Measurements from ENCODE around the gene SLC35G3. TPM values are rescaled to one million over a fixed set of nuclear protein-coding genes. Genes with fewer than 3 reads are reported as not detected.
A peak's percentile ranks its signal among the peaks of the same experiment; 100 is the strongest.
"Not testable (repeated sequence)": the region's sequence is repeated elsewhere in the genome, so short reads cannot be mapped to it uniquely, and the experiment has no call there.

SLC35G3 gene
- not detected for polyA plus RNA-seq (2013, experiment 1 of 2; ENCODE audit: insufficient read length)
- not detected for polyA plus RNA-seq (2013, experiment 2 of 2; ENCODE audit: insufficient read length)

DNA sequence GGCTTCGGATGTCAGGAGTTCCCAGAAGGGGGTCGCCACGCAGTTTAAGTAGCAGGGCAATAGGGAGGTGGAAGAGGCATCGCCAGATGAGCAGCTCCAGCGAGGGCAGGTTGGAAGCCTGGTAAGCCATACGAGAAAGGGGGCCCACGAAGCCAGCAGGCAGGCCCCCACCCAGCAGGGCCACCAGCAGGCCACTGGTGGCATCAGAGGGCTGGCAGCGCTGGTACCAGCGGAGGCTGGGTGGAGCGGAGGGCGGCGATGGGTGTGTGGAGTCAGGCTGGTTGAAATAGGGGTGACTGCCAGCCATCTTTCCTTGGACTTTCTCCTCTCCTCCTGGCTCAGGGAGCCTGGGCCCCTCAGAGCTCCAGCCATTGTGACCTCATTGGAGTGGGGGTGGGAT, at the start of gene SLC35G3:
TSS of gene SLC35G3 (minus strand) at position 393 of the 400 bp plus-strand sequence. CDS start at position 307, 86 bp downstream.
- DNase-seq, result not testable (repeated sequence)

DNA sequence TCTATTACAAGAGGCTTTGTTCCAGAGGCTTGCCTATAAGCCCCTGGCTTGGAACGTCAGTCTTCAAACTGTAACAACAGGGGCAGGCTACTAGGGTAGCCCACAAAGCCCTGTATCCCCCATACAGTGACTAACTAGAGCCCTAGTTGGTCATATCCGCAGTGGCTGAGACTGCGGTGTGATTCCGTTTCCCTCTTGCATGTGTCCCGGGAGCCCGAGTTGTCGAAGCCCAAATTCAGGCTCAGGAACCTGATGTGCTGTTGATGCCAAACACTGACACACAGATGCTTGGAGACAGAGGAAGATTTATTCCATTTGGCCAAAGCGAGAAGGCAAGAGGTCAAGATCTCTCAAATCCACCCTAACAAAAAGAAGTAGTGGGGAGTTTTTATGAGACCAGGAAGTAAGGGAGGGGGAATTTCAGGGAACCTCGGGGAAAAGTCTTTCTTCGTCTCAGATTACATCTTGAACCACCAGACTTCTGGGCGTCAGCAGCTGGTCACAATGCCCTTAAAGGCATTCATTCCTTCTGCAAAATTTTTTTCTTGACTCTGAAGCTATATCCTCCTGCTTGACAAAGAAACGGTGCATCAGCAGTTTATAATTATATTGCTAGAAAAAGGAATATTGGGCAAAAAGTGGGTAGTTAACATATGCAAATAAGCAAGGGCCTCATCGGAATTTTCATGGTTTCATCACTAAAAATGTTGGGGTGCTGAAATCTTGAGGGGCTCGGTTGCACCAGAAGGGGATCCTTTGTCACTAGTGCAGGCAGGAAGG, 49.6 kb upstream of the SLC35G3 start:
- peak; percentile 67 for DNase-seq

DNA sequence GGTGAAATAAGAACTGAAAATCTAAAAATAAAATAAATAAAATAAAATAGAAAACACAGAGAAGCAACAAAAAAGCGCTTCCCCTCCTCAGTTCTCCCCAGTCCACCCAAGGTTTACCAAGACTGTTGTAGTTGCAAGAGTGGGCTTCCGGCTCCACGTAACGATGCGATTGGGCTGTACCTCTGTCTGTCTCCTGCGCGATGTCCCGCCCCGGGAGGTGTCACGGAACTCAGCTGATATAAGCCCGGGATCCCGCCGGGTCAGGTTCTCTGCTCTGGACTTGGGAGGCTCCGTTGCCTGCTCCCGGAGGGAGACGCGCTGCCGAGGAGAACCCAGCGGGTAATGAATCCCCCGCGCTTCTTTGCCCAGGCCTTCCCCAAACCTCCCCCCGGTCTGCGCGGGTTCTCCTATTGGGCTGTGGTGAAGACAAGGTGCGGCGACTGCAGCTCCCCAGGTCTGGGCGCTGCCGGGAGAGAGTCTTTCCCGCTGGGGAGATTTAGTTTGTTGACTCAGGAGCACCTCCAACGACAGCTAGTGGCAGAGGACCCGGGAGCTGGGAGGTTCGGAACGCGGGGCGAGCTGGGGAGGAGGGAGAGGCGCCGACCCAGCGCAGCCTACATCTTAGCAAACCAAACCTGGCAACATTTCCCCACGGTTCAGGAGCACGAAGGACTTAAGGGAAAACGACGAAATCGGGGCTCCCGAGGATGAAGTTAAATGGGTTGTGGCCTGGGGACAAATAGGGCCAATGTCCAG, 48.8 kb upstream of the SLC35G3 start, which contains the start of gene SLFN5:
TSS of gene SLFN5 (plus strand) at position 268 of the 756 bp plus-strand sequence. CDS start 15,619 bp downstream, outside the sequence.
- DNase-seq, result peak; percentile 91

DNA sequence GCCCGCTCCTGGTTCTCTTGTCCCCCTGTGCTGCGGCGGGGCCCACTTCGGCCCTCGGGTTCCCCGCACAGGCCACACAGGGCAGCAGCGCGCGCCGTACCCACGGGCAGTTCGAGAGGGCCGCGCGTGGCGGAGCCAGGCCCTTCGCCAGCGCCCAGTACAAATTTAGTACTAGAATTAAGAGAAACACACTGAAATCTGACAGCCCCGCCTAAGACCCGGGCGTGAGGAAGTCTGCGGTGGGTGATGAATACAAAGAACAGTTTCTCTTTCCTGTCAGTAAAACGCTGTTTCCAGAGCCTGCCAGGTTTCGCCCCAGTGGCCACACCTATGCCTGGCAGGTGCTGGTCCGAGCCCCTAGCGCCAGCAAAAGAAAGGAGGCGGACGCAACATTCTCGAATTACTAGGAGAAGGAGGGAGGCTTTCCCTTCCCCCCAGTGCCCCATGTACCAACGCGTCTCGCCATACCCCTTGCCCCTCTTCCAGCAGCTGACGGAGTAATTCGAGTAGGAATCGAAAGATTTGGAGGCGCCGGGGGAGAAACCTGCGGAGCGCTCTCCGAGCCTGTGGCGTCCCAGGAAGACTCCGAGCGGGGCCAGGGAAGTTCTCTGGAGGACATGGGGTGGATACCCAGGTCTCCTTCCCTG, 48.1 kb upstream of the SLC35G3 start:
- DNase-seq, result peak; percentile 30

DNA sequence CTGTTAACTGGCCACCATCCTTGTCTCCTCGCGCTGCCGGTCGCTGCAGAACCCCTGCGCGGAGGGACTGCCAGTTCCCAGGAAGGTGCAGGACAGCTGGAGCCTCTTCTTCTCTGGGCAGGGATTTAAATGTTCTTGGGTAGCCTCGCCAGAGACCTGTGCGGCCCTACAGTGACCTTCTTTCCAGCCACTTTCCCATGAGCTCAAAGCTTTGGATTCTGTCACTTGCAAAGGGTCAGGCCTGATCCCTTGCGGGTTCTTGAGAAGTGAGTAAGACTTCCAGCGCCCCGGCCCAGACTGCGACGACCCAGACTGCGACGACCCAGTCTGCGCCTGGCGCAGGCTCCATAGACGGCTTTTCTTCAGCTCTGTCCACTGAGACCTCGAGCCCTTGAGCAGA, 47.3 kb upstream of the SLC35G3 start:
- no peak for DNase-seq

DNA sequence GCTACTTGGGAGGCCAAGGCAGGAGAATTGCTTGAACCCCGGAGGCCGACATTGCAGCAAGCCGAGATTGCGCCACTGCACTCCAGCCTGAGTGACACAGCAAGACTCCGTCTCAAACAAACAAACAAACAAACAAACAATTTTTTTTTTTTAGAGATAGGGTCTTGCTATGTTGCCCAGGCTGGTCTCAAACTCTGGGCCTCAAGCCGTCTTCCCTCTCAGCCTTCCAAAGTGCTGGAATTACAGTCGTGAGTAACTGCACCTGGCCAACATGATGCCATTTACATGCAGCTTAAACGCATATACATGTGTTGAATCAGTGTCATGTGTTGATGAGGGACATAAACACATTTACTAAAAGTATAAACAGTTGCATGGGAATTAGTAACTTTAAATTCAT, 46.7 kb upstream of the SLC35G3 start:
- no peak for DNase-seq

DNA sequence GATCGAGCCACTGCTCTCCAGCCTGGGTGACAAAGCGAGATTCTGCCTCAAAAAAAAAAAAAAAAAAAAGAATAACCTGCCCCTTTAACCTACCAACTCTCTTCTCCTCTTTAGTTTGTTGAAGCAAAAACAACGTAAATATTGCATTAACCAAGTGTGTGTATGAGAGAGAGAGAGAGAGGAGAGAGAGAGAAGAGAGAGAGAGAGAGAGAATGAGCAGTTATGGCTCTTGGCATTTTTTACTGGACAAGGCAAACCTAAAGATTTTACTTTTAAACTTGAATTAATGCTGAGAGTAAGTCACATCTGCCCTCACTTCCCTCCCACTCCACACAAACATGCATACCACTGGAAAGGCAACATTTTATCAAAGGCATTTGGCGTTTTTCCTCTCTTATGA, 45.6 kb upstream of the SLC35G3 start:
- no peak for DNase-seq

DNA sequence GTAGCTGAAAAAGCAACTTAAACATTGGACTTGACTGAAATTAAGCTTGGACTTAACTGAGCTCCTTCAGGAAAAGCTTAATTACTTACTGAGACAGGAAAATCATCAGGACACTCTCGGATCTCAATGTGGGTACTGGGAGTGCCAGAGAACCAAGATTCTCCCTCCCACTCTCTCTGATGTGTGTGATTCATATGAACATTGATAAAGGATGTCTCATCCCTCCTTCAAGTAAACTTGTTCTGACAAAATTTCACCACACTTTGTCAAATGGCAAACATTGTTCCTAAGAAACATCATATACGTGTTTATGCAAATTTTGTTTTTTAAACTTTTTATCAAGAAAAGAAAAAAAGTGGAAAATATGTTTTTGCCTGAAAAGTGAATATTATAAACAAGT, 44.6 kb upstream of the SLC35G3 start:
- peak; percentile 46 for DNase-seq

DNA sequence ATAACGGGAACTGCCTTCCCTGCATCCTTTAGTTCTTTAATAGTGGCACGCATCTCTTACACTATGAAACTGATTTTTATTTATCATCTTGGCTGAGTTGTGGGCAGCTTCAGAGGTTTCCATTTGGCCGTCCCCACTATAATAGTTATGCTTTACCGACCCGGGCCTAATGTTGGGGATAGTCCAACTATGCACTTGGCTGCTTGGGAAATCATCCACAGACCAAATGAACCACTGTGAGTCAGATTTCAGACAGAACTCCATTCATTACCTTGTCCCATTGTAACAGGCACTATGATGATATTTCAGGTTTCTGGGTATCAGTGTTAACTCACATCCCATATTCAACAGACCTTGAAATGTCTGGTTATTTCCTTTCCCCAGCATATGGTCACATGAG, 42.6 kb upstream of the SLC35G3 start:
- no peak for DNase-seq

DNA sequence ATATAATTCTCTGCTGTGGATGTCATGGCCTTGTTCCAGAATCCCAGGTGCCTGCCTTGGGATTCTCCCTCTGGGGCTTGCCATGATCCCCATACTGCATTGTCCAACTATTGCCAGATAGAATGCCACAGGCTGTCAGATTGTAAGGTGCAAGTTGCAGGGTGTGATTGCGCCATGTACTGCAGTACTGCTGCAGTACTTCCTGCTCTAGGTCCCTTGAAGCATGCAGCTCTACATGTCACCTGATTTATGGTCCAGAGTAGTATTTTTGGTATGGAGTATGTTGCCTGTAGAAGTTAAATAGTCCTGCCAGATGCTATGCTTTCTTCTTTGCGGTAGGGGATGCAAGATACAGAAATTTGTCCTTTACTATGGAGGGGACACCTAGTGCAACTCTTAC, 41.7 kb upstream of the SLC35G3 start:
- no peak for DNase-seq

DNA sequence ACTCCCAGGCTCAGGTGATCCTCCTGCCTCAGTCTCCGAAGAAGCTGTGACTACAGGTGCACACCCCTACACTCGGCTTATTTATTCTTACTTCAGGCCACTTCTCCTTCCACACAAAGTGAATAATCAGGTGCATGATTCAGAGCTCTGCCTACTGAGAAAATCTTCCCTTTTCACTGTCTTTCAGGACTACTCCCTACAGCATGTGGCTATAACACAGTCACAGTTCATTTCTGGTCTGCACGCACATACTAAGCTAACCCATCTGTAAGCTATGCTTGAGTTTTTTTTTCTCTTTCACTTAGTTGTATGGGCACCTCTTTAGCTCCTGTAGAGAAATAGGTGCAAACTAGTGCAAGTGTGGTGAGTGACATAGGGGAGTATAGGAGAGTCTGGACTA, 41.1 kb upstream of the SLC35G3 start:
- DNase-seq, result no peak

DNA sequence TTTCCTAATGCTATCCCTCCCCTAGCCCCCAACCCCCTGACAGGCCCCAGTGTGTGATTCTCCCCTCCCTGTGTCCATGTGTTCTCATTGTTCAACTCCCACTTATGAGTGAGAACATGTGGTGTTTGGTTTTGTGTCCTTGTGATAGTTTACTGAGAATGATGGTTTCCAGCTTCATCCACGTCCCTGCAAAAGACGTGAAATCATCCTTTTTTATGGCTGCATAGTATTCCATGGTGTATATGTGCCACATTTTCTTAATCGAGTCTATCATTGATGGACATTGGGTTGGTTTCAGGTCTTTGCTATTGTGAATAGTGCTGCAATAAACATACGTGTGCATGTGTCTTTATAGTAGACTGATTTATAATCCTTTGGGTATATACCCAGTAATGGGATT, 40.1 kb upstream of the SLC35G3 start:
- not testable (repeated sequence) for DNase-seq

DNA sequence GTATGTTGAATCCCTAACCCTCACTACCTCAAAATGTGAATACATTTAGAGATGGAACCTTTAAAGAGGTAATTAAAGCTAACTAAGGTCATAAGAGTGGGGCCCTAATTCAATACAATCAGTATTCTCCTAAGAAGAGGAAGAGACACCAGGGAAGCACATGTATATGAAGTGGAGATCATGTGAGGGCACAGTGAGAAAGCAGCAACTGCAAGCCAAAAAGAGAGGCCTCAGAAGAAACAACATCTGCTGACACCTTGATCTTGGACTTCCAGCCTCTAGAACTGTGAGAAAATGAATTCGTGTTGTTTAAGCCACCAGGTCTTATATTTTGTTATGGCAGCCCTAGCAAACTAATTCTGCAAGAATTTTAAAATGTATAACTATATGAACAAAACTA, 35.4 kb upstream of the SLC35G3 start:
- DNase-seq, result no peak

DNA sequence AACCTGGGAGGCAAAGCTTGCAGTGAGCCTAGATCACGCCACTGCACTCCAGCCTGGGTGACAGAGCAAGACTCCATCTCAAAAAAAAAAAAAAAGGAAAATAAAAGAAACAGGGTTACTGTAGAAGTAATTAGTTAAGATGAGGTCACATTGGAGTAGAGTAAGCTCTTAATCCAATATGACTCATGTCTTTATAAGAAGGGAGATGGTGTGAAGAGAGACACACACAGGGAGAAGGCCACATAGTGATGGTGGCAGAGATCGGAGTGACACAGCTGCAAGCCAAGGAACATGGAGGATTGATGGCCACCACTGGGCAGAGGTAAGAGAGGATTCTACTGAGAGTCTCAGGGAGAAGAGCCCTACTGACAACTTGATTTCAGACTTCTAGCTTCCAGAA, 33.4 kb upstream of the SLC35G3 start:
- no peak for DNase-seq

DNA sequence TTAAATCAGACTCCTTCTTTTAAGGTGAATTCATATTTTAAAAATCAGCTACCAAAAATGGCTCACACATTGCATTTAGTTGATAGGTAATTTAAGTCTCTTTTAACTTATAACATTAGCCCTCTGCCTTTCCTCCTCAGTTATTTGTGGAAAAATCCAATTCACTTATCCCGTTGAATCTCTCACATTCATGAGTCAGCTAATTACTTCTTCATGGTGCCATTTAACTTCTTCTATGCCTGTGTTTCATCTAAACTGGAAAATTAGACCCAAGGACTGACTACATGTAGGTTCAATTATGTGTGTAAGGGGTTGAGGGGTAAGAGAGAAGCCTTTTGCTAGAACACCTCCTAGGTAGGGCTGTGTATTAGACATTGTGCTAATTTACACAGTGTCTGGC, 30.2 kb upstream of the SLC35G3 start:
- no peak for DNase-seq

DNA sequence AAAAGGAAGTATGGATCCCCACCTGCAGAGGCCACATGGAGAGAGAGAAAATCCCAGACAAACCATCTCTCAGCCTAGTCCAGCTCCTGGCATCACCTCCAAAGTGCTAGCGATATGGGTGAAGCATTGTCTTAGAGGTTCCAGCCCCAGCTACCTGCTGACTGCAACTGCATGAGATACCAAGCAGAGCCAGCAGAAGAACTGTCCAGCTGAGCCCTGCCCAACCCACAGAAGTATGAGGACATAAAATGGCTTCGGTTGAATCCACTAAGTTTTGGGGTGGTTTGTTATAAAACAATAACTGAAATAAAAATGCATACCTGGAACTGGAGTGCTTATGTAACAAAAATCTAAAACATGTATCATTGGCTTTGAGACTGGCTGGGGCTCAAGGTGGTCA, 28.3 kb upstream of the SLC35G3 start:
- no peak for DNase-seq

DNA sequence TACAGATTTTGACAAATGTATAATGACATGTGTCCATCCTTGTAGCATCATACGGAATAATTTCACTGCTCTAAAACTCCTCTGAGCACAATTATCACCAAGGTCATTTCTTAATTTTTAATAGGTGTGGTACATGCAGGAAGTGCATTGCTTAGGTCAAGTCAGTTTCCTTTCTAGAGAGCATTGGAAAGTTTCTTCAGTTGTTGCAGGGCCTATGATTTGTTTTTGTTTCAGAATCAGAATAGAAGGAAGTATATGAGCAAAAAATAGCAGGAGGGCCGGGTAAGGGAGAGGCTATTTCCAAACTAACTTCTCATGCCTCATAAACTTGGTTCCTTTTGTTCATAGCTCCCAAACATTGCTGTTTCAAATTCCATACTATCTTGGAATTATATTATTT, 24.7 kb upstream of the SLC35G3 start:
- no peak for DNase-seq

DNA sequence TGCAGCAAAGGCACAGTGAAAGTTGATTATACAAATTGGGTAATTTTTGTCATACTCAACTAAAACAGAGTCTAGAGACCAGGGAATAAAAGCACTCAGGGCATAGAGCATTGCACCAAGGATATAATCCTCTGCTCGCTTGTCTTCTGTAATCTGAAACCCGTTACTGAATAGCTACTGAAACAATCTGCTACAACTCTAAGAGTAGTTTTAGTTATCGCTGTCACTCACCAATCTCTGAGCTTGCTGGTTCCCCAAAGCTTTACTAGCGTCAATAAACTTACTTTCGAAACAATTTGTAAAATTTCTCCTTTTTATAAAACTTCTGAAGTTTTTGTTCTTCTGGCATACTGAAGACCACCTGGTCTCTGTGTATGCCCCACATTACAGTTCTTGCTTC, 22.9 kb upstream of the SLC35G3 start:
- no peak for DNase-seq

DNA sequence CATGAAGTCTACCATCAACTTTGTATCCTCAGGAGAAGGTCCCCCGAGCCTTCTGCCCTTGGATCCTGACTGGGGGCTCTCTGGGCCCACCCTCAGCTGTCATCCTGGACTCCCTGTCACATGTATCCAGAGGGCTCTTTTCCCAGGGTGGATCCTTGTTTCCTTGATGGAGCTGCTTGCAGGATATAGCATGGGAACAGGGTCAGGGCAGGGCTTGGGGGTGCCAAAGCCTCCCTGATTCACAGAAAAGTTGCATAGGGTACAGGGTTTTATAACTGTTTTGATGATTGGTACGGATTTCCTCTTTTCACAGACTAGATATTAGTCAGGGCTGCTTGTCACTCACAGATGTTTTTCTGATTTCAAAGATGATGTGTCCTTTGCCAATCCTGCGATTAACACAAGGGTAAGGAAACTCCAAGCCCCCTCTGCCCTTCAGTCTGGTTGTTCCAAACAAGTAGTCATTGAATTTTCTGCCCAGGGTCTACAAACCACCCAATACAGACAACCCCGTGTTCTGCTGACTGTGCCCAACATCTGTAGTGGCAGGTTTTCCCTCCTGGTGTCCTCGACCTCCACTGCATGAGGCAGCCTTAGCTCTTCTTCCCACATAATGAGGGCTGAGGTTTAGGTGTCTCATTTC, 20.6 kb upstream of the SLC35G3 start:
- DNase-seq, result no peak

DNA sequence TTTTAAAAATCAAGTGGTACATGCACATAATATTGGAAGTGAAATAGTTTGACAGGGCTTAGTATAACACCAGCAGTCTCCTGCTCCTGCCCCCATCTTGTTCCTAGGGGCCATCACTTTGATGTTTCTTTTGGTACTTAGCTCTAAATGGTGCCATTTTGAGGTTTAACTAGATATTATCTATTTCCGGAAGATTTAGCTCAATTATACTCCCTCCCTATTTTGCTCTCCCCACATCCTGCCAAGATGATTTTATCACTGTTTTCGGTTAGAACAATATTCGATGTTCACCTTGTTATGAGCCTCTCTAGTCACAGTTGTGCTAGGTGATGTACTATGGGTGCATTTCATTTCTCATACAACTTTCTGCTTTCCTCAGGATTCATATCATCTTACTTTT, 20.0 kb upstream of the SLC35G3 start:
- no peak for DNase-seq

DNA sequence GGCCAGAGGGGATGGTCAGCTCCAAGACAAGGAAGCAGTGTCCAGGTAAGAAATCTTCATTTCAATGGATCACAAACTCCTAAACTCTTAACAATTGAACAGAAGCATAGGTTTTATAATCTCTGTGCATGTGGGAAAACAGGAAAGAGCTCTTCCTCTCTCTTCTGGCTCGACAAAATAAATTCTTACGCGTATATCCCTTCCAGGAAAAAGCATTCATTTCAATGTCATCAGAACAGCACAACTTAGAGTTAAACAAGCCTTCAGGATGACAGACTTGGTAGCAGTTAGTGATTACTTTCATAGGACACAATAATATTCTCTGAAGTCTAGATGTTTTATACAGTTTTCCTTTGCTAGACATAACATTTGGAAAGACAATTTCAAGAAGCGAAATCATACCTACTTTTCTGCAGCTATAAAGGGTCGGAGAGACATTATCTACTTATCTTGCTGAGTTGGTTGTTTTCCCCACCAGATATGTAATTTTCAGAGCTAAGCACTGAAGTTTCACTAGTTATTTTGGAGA, 19.3 kb upstream of the SLC35G3 start:
- no peak for DNase-seq

DNA sequence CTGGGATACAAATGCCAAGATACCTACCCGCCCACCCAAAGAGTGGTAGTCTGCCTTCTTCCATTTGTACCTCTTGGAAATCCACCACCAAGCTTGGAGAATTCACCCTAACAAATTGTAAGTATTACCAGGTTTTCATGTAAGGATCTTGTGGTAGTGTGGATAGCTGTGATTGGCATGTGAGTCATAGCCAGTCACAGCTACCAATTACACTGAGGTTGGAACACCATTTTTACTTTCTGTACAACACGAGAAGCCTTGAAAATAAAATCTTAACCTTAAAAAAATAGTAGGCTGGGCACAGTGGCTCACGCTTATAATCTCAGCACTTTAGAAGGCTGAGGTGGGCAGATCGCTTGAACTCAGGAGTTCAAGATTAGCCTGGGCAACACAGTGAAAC, 18.5 kb upstream of the SLC35G3 start:
- no peak for DNase-seq

DNA sequence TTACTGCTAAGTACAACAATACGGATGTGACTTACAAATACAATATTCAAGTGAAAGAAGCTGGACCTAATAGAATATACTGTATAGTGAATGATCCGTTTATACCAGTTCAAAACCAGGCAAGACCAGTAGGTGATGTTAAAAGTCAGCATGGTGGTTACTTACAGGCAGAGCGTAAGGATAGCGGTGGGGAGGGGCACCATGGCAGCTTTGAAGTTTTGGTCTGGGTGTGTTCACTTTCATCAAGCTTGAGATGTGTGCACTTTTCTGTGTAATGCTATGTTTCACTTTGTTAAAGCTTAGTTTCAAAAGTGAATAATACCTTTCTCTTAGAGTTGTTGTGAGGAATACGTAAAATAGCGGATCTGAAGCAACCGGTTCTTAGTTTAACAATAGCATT, 16.5 kb upstream of the SLC35G3 start:
- DNase-seq, result no peak
